NCI-H2196 treated with DMSO at 0.1 percent for 48 hours (cell line): ENCODE data around the gene MUC6.
"Not testable (repeated sequence)": the region's sequence is repeated elsewhere in the genome, so short reads cannot be mapped to it uniquely, and the experiment has no call there.

Experiments
- DNase-seq: peaks from one replicate; lab custom pipeline; 2025; ENCODE audit not compliant: unreplicated experiment; lab: John Stamatoyannopoulos, UW

Gene MUC6

GRCh38 chr11:991034-991433, 45.5 kb downstream of the MUC6 start:
- DNase-seq = no peak

DNA sequence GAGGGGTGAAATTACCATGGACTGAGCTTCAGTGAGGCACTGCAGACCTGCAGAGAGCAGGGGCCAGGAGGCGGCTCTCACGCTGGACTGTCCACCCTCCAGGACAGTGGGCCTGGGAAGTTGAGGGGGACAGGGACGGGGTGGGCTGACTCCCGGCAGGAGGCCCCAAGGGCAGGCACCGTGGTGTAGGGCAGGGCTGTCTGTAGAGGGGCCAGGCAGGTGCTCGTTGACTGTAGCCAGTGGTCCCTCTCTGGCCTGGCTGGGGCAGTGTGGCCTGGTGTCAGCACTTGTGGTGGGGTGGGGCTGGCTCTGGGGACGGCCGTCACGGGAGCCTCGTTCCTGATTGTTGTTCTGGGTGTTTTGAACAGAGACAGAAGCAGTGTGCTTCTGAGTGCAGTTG, 46.4 kb downstream of the MUC6 start:
- DNase-seq = no peak

DNA sequence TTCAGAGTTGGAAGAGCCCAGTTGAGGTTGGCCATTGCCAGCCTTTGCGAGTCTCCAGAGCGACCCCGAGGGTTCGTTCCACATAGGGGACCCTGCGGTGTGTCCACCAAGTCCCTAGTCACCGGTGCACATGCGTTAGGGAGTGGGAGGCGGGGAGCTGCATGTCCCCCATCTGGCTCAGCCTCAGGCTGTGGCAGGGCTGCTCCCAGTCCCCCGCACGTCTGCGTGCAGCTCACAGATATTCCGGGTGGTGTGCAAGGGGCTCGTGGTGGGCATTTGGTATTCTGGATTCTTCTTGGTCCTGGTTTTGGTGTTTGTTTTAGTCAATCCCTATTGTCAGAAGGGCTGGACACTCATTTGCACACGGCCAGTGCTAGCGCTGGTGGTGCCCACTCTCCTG, 48.8 kb downstream of the MUC6 start:
- DNase-seq = no peak

- DNase-seq = no peak
Observed at GRCh38 chr11:986952-987305, 49.6 kb downstream of the MUC6 start.

GRCh38 chr11:986270-986951, 50.1 kb downstream of the MUC6 start:
- DNase-seq = no peak

DNA sequence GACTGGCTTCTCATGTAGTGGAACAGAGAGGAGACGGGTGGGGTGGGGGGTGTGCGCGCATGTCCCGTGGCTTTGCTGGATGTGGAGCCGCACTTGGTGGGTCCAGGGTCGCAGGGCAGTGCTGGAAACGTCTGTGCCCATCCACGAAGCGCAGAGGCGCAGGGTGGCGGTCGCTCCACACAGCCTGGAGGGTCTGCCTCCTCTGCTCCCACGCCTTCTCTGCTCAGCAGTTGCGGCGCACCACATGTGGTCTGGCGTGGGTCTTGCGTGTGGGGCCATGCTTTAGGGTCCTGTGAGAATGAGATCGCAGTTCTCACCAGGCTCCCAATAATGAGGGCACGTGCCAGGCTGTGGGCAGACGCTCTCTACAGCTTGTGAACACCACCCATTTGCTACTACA, 50.7 kb downstream of the MUC6 start:
- DNase-seq = no peak

DNA sequence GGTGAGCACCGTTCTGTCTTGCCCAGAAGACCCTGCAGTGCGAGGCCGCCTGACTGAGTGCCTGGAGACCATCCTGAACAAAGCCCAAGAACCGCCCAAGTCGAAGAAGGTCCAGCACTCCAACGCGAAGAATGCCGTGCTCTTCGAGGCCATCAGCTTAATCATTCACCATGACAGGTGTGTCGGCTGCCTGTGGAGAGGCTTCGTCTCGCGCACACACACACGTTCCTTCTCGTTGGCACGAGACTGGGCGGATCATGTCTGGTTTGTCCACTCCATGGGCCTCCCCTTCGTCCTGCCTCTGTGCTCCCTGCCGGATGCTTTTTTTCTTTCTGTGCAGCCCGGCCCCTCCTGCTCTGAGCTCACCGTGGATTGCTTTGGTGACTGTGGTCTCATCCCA, 51.1 kb downstream of the MUC6 start:
- no peak for DNase-seq

DNA sequence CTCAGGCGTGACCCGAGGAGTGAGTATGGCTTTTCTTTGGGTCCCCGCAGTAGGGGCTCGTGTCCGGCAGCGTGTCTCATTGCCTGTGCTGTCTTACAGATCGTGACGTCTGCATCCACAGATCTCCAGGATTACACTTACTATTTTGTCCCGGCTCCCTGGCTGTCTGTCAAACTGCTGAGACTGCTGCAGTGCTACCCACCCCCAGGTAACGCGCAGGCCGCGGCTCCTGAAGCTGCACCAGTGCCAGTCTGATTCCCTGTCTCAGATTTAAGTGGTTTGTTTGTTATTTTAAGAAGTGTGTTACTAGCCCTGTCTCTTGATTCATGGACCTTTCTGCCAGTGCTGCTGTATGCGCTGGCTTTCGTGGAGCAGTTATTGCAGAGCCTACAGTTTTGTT, 52.0 kb downstream of the MUC6 start:
- DNase-seq = no peak

- no peak for DNase-seq
Observed at GRCh38 chr11:981764-982163, 54.8 kb downstream of the MUC6 start.

DNA sequence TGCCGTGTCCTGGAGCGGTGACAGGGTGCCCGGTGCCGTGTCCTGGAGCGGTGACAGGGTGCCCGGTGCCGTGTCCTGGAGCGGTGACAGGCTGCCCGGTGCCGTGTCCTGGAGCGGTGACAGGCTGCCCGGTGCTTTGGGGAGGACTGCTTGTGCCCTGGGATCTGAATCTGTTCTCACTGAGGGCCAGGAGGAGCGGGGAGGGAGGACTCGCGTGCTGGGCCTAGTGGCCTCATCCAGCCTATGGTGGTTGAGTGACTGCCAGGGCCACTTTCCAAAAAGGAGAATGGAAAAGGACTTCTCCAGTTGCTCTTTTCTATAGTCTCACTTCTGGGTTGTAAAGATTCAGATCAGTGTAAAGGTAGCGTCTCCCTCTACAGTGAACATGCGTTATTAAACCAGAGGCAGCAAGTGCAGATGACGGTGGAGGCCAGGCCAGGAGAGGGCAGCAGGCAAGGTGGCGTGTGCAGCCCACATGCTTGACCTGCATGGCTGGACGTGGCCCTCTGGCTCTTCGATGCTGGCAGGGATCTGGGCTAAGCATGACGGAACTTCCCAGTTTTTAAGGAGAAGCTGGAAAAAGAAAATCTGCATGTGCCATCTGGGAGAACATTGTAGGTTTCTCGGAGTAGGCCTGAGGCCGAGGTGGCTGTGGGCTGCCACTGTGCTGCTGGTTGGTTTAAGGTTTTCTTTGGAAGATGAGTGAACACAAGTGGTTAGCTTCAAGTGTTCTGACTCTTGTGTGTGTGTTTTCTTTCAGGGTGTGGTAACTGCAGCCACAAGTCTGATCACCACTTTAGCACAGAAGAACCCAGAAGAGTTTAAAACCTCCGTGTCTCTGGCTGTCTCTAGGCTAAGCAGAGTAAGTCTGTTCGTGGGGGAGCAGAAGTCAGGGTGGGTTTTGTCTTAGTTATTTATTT, 55.8 kb downstream of the MUC6 start:
- no peak for DNase-seq

DNA sequence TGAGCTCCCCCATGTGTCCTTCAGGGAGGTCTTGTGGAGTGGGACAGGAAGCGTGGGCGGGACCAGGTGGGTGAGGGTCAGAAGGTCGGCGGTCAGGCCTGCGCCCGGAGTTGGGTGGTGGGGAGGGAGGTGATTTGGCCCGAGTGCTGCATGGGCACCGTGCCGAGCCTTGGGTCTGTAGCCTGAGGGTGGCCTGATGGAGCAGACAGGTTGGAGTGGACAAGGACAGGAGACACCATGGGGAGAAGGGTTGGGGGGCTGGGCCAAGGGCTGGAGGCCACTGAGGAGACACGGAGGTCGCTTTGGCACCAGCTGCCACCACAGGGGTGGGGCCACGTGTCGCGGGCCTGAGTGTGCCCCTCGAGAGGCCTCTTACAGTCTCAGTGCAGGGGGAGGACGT, 57.7 kb downstream of the MUC6 start:
- no peak for DNase-seq

- DNase-seq = no peak
Observed at GRCh38 chr11:977830-978720, 58.4 kb downstream of the MUC6 start.

GRCh38 chr11:976431-977160, 59.9 kb downstream of the MUC6 start:
- DNase-seq = no peak

GRCh38 chr11:975827-976226, 60.7 kb downstream of the MUC6 start:
- no peak for DNase-seq

GRCh38 chr11:975376-975775, 61.1 kb downstream of the MUC6 start:
- not testable (repeated sequence) for DNase-seq

GRCh38 chr11:973237-973636, 63.3 kb downstream of the MUC6 start:
- no peak for DNase-seq

DNA sequence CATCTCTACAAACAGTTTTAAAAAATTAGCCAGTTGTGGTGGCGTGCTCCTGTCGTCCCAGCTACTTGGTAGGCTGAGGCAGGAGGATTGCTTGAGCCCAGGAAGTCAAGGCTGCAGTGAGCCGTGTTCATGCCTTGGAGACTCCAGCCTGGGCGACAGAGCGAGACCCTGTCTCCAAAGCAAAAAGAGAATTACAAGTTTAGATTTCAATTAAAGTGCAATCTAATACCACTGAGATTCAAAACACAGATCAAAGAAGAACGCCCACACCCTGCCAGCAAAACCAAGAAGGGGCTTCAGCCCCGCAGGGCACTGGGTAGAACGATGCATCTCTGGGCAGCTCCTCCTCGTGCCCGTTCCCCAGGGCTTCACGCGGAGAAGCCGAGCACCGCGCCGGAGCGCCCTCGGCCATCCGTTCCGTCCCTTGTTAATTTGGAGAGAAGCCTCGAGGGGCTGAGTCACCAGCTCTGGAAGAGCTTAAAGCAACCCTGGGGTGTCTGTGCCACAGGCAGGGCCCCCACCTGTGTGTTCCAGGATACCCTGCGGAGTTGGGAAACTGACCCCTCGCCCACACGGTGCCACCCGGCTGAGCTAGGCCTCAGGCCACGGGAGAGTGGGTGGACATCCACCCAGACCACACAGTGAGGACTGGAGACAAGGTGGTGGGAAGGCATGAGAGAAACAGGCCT, 63.9 kb downstream of the MUC6 start:
- no peak for DNase-seq

DNA sequence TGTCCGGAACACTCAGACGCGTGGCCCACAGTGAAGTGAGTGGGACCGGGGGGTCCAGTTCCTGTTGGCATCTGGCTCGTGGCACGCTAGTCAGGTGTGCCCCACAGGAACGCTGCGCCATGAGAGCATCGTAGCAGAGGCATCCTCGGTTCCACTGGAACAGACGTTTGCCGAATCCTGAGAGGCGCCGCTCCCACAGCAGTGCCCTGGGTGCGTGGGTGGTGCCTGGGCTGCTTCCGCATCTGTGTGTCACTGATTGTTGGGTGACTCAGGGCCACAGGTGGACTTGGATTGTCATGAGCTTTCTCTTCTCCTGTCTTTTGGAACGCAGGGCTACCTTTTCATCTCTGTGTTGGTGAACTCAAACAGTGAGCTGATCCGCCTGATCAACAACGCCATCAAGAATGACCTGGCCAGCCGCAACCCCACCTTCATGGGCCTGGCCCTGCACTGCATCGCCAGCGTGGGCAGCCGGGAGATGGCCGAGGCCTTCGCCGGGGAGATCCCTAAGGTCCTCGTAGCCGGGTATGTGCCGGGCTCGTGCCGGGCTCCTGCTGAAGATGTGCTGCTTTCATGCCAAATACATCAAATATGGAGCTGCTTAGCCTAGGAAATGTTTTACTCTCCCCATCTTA, 64.7 kb downstream of the MUC6 start:
- DNase-seq = no peak

- no peak for DNase-seq
Observed at GRCh38 chr11:971092-971690, 65.3 kb downstream of the MUC6 start.
